ENCODE data around the gene BRD2. TPM values are rescaled to one million over a fixed set of nuclear protein-coding genes. Genes with fewer than 3 reads are reported as not detected.

BRD2 gene
- total and polyA plus RNA-seq, 9 of the 15 experiments (the other 6 are each of a cell fraction or from before 2014, with no cell fraction given), result 19.0 to 252 (median 181) TPM

GRCh38 chr6:33014841-33015634 lies 46.6 kb downstream of the BRD2 start (continued):
- TF ChIP-seq RREB1 (CRISPR knock-in tag; IDR thresholded peaks at IDR 0.05) (no peak), ZNF407 (IDR thresholded peaks at IDR 0.05; ENCODE audit: low read depth) (no peak), POLR3A (IDR thresholded peaks at IDR 0.05; ENCODE audit: borderline replicate concordance, extremely low read depth, insufficient read depth, insufficient read length) (no peak), ZC3H4 (CRISPR knock-in tag; IDR thresholded peaks at IDR 0.05; ENCODE audit: borderline replicate concordance) (no peak), CREB3 (tag; conservative IDR thresholded peaks at IDR 0.05; ENCODE audit: low read depth) (no peak), ZNF511 (CRISPR knock-in tag; IDR thresholded peaks at IDR 0.05) (no peak), CEBPG (CRISPR knock-in tag; IDR thresholded peaks at IDR 0.05) (no peak), CEBPG (tag; conservative IDR thresholded peaks at IDR 0.05 in 1 of 2, IDR thresholded peaks at IDR 0.05 in 1 of 2) (no peak), NFATC3 (IDR thresholded peaks at IDR 0.05) (no peak), RCOR1 (IDR thresholded peaks at IDR 0.05; ENCODE audit: borderline replicate concordance in 1 of 2, low read depth in 2 of 2, low read length in 2 of 2) (0 out of 4 replicates have a peak, but pooled peaks of 1 of the 2 experiments have one; percentile 8)

All from K562 (cell line).